Activated CD4-positive, alpha-beta memory T cell treated with anti-CD3 and anti-CD28 coated beads, Interleukin-2, amount 10 ng/mL, durations not matched to agents 7 days and 5 days (primary cell): ENCODE results near the gene RTEL1. TPM values are rescaled to one million over a fixed set of nuclear protein-coding genes. Genes with fewer than 3 reads are reported as not detected.
A peak's percentile ranks its signal among the peaks of the same experiment; 100 is the strongest.
"Not testable (repeated sequence)": the region's sequence is repeated elsewhere in the genome, so short reads cannot be mapped to it uniquely, and the experiment has no call there.

Experiments
- CTCF ChIA-PET: fragments of 350-600 bp; sonication (Branson Sonifier 250); formaldehyde crosslinking; loops from one replicate; lab custom pipeline; 2021; ENCODE audit warnings: antibody characterized with exemption, inconsistent platforms; lab: Charles Lee
- POLR2A ChIA-PET: fragments of 350-600 bp; sonication (Branson Sonifier 250); formaldehyde crosslinking; loops from one replicate; lab custom pipeline; 2021; ENCODE audit warnings: antibody characterized with exemption; lab: Charles Lee
- DNase-seq: peaks from one replicate; pipeline ENCODE4 v3.0.0-alpha.2; 2020
- H3K27ac Mint-ChIP-seq: one replicate; pipeline ENCODE4 v1.8.0; 2021; ENCODE audit warnings: mild to moderate bottlenecking, mixed read lengths
- H3K27me3 Mint-ChIP-seq: one replicate; pipeline ENCODE4 v1.8.0; 2021; ENCODE audit warnings: mixed read lengths
- H3K36me3 Mint-ChIP-seq: one replicate; pipeline ENCODE4 v1.8.0; 2021; ENCODE audit warnings: low read depth, mixed read lengths
- H3K4me1 Mint-ChIP-seq: one replicate; pipeline ENCODE4 v1.8.0; 2021; ENCODE audit warnings: mixed read lengths
- H3K4me3 Mint-ChIP-seq: one replicate; pipeline ENCODE4 v1.8.0; 2021; ENCODE audit warnings: mild to moderate bottlenecking, mixed read lengths
- H3K9me3 Mint-ChIP-seq: one replicate; pipeline ENCODE4 v1.8.0; 2021; ENCODE audit warnings: mixed read lengths
- total RNA-seq, 2 experiments: library from RNA; stranded (reverse); gene quantifications; one replicate each; pipeline ENCODE4 v1.2.3, GENCODE V29; 2021

Gene RTEL1
- total RNA-seq, 2 experiments from 2014 or later, result 29.2 to 30.0 TPM

GRCh38 chr20:63643946-63644345, 14.2 kb upstream of the RTEL1 start:
- DNase-seq, result no peak
- no peak overlapping the region for H3K27ac Mint-ChIP-seq
- H3K36me3 Mint-ChIP-seq, result peaks cover 7% of the 10 kb centered on the region
- ChIA-PET CTCF (interaction anchor here (2.9 kb wide), 1 partner anchor 13 kb away, joined by 22 read pairs; the partner anchor contains the start of gene RTEL1), POLR2A (interaction anchor here (0.9 to 3.6 kb wide), 2 partner anchors 9 to 14 kb away, joined by 3 to 18 read pairs; partner anchors contain the start of gene RTEL1)
- no peaks in the 10 kb centered on the region for H3K9me3 Mint-ChIP-seq
- H3K4me1 Mint-ChIP-seq, result peaks cover 16% of the 10 kb centered on the region
- H3K4me3 Mint-ChIP-seq, result peak overlapping the region; percentile 24
- peaks cover 3% of the 10 kb centered on the region for H3K27me3 Mint-ChIP-seq

- CTCF ChIA-PET, result no interaction called here
- peaks cover 3% of the 10 kb centered on the region for H3K27me3 Mint-ChIP-seq
- peaks cover 7% of the 10 kb centered on the region for H3K4me1 Mint-ChIP-seq
- POLR2A ChIA-PET, result interaction anchor here (1.1 to 1.7 kb wide), 2 partner anchors 13 to 18 kb away, joined by 5 to 7 read pairs; partner anchors contain the start of genes GMEB2 and RTEL1
- H3K27ac Mint-ChIP-seq, result no peak overlapping the region
- no peak overlapping the region for H3K4me3 Mint-ChIP-seq
- H3K9me3 Mint-ChIP-seq, result no peaks in the 10 kb centered on the region
- DNase-seq, result no peak
- H3K36me3 Mint-ChIP-seq, result no peaks in the 10 kb centered on the region
Measured at GRCh38 chr20:63645218-63645617, 12.9 kb upstream of the RTEL1 start.

- no peak for DNase-seq
- peaks cover 10% of the 10 kb centered on the region for H3K4me1 Mint-ChIP-seq
- no peak overlapping the region for H3K4me3 Mint-ChIP-seq
- ChIA-PET CTCF (no interaction called here), POLR2A (interaction anchor here (1.2 kb wide), 1 partner anchor 10 kb away, joined by 3 read pairs; the partner anchor contains the start of gene RTEL1)
- no peaks in the 10 kb centered on the region for H3K9me3 Mint-ChIP-seq
- no peaks in the 10 kb centered on the region for H3K36me3 Mint-ChIP-seq
- peaks cover 12% of the 10 kb centered on the region for H3K27me3 Mint-ChIP-seq
- H3K27ac Mint-ChIP-seq, result no peak overlapping the region
Measured at GRCh38 chr20:63648190-63648589, 9.9 kb upstream of the RTEL1 start.

DNA sequence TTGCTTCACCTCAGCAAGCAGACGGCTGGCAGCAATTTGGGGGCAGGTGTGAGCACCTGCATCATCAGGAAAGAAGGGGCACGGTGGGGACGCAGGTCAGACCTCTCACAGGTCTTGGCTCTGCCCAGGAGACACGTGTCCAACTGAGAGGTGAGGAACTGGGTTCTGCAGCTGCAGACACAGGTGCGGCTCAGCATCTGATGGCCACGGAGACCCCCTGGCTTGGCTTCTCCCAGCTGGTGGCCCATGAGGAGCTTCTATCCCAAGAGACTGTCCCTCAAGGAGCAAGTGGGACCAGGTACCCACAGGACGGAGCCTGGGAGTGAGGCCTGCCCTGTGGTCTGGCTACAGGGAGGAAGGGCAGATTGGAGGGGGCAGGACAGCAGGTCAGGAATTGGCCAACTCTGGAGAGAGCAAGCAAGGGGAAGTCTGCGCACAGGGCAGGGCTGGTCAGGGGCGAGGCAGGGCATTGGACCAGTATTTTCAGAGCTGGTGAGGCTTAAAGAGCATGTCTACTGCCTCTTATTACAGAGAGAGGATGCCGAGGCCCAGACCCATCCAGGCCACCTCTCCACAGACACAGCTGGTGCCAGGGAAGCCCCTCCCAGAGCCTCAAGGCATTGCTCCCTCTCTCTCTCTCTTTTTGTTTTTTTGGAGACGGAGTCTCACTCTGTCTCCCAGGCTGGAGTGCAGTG, 9.1 kb upstream of the RTEL1 start:
- Mint-ChIP-seq H3K4me1 (peaks cover 9% of the 10 kb centered on the region), H3K36me3 (no peaks in the 10 kb centered on the region), H3K27me3 (peaks cover 13% of the 10 kb centered on the region), H3K4me3 (no peak overlapping the region), H3K9me3 (no peaks in the 10 kb centered on the region), H3K27ac (no peak overlapping the region)
- DNase-seq, result no peak
- ChIA-PET POLR2A (interaction anchor here (0.7 to 1.2 kb wide), 2 partner anchors 9 kb away, joined by 3 read pairs; partner anchors contain the start of gene RTEL1), CTCF (no interaction called here)

DNA sequence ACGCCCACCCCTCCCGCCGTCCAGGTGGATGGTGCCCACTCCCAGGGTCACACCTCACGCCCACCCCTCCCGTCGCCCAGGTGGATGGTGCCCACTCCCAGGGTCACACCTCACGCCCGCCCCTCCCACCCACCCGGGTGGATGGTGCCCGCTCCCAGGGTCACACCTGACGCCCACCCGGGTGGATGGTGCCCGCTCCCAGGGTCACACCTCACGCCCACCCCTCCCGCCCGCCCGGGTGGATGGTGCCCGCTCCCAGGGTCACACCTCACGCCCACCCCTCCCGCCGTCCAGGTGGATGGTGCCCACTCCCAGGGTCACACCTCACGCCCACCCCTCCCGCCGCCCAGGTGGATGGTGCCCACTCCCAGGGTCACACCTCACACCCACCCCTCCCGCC, 7.6 kb upstream of the RTEL1 start:
- H3K4me3 Mint-ChIP-seq, H3K27ac Mint-ChIP-seq, CTCF ChIA-PET, H3K9me3 Mint-ChIP-seq, H3K36me3 Mint-ChIP-seq, DNase-seq: not testable (repeated sequence)
- peaks cover 12% of the 10 kb centered on the region for H3K27me3 Mint-ChIP-seq
- peaks cover 16% of the 10 kb centered on the region for H3K4me1 Mint-ChIP-seq
- POLR2A ChIA-PET, result interaction anchor here (1.7 kb wide), 1 partner anchor 23 kb away, joined by 5 read pairs; the partner anchor contains the start of gene GMEB2

GRCh38 chr20:63651942-63652191, 6.2 kb upstream of the RTEL1 start:
- Mint-ChIP-seq H3K4me3 (peak overlapping the region; percentile 58), H3K4me1 (peaks cover 16% of the 10 kb centered on the region), H3K27me3 (peaks cover 12% of the 10 kb centered on the region), H3K9me3 (no peaks in the 10 kb centered on the region), H3K36me3 (no peaks in the 10 kb centered on the region), H3K27ac (no peak overlapping the region)
- POLR2A ChIA-PET, result interaction anchor here (1.7 to 2.1 kb wide), 2 partner anchors 10 to 24 kb away, joined by 5 to 11 read pairs; partner anchors contain the start of gene GMEB2
- CTCF ChIA-PET, result interaction anchor here (1.1 kb wide), 1 partner anchor 10 kb away, joined by 5 read pairs; no protein-coding TSS in a partner anchor
- DNase-seq, result no peak

DNA sequence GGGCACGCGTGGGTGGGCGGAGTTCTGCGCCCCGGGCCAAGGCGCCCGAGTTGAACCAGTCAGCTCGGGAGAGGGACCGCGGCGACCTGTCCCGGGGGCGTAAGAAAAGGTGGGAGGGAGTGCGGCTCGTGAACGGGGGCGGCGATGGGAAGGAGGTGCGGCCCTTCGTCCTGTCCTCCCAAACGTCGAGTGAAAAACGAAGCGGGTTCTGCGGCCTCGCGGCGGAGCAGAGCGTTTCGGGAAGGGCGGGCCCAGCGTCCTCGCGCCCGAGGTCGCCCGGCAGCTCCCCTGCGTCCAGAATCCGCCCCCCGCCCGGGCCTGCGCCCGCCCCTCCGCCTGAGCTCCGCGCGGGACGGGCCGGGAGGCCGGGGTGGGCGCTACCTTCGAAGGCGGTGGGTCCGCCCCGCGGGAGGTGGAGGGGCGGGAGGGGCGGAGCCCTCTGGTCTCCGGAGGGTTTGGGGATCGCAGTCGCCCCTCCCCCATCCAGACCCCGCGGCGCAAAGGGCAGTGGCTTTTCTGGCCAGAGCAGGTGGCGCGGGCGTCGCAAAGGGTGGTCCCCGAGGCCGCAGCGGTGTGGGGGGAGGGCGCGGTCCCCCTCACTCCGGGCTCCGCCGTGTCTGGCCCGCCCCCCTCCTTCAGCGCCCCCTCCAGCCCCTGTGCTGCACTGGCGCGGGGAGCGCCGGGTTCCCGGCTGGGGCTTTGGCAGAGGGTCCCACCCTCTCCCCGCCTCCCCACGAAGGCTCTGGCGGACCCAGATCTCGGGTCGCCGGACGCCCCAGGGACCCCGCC, 5.7 kb upstream of the RTEL1 start:
- ChIA-PET POLR2A (interaction anchor here (1.0 to 2.1 kb wide), 6 partner anchors 10 to 115 kb away, joined by 3 to 11 read pairs (median 6); partner anchors contain the start of genes GMEB2 and PTK6), CTCF (interaction anchor here (1.1 kb wide), 1 partner anchor 11 kb away, joined by 5 read pairs; no protein-coding TSS in a partner anchor)
- H3K4me1 Mint-ChIP-seq, result peaks cover 18% of the 10 kb centered on the region
- no peaks in the 10 kb centered on the region for H3K9me3 Mint-ChIP-seq
- H3K36me3 Mint-ChIP-seq, result no peaks in the 10 kb centered on the region
- peaks cover 12% of the 10 kb centered on the region for H3K27me3 Mint-ChIP-seq
- peak overlapping the region; percentile 4 for H3K4me3 Mint-ChIP-seq
- no peak for DNase-seq
- no peak overlapping the region for H3K27ac Mint-ChIP-seq

DNA sequence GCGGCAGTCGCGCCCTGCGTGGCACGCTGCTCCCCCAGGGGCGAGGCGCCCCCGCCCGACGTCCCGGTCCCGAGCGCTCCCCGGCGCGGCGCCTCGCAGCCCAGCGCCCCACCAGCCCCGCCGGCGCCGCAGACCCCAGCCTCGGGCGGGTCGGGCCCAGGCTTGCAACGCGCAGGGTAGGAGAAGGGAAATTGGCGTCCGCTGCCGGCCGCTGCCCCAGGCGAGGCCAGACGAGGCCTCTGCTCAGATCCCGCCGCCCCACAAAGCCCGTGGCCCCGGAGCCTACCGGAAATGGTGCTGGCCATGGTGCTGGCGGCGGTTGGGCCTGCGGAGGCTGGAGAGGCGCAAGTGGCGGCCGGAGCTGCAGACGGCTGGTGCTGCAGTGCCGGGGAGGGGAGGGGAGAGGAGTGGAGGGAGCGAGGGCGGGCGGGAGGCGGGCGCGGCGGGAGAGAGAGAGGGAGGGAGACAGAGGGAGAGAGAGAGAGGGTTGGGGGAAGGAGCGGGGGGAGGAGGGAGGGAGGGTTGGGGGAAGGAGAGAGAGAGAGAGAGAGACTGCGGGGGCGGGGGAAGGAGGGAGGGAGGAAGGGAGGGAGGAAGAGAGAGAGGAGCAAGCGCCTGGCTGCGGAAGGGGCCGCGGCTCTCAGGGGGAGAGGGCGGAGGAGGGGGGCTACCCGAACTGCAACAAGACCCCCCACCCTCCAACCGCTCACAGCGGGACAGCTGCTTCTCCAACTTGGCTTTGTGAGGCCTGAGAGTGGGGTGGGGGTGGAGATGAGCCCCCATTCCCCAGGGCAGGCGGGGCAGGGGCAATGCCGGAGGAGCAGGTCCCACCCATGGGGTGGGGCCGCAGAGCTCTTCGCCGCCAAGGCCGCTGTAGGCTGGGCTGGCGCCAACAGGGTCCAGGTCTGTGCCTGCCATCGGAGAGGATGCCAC, 4.8 kb upstream of the RTEL1 start, which contains the start of gene STMN3:
Gene STMN3 (minus strand): TSS at position 384 of the 933 bp plus-strand sequence. CDS start 79 bp downstream, at position 305.
- Mint-ChIP-seq H3K9me3 (no peaks in the 10 kb centered on the region), H3K4me3 (peak within 1 kb of the TSS; percentile 63), H3K27me3 (peaks cover 12% of the 10 kb centered on the region), H3K27ac (no peak within 1 kb of the TSS), H3K4me1 (peaks cover 24% of the 10 kb centered on the region), H3K36me3 (peaks cover 2% of the 10 kb centered on the region)
- CTCF ChIA-PET, result interaction anchor here (1.3 kb wide), 1 partner anchor 12 kb away, joined by 4 read pairs; no protein-coding TSS in a partner anchor
- DNase-seq, result peak; percentile 79
- POLR2A ChIA-PET, result interaction anchor here (0.9 to 2.1 kb wide), 6 partner anchors 11 to 132 kb away, joined by 3 to 11 read pairs (median 5); partner anchors contain the start of genes GMEB2 and PTK6

GRCh38 chr20:63653974-63654668, 4.0 kb upstream of the RTEL1 start:
- Mint-ChIP-seq H3K36me3 (peaks cover 7% of the 10 kb centered on the region), H3K27ac (no peak overlapping the region), H3K4me3 (peak overlapping the region; percentile 63), H3K4me1 (peaks cover 32% of the 10 kb centered on the region), H3K9me3 (no peaks in the 10 kb centered on the region), H3K27me3 (peaks cover 12% of the 10 kb centered on the region)
- POLR2A ChIA-PET, result interaction anchor here (0.9 to 1.5 kb wide), 2 partner anchors 18 to 133 kb away, joined by 4 to 7 read pairs; no protein-coding TSS in a partner anchor
- CTCF ChIA-PET, result interaction anchor here (1.3 kb wide), 1 partner anchor 12 kb away, joined by 4 read pairs; no protein-coding TSS in a partner anchor
- DNase-seq, result no peak

DNA sequence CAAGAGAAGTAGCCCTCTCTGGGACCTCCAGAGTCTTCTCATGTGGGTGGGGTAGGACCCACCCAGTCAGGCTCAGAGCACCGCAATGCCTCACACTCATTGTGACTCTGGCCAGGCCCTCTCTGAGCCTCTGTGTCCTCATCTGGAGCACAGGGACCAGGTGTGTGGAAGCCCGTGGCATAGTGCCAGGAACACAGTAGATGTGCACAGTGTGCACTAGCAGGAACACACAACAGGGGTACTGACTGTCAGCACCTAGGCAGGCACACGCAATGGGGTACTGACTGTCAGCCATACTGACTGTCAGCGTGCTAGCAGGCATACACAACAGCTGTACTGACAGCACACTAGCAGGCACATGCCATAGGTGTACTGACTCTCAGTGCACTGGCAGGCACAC, 2.9 kb upstream of the RTEL1 start:
- DNase-seq, result no peak
- Mint-ChIP-seq H3K9me3 (no peaks in the 10 kb centered on the region), H3K4me3 (no peak overlapping the region), H3K27ac (no peak overlapping the region), H3K36me3 (peaks cover 8% of the 10 kb centered on the region), H3K4me1 (peaks cover 42% of the 10 kb centered on the region), H3K27me3 (peaks cover 12% of the 10 kb centered on the region)
- ChIA-PET CTCF (no interaction called here), POLR2A (no interaction called here)

DNA sequence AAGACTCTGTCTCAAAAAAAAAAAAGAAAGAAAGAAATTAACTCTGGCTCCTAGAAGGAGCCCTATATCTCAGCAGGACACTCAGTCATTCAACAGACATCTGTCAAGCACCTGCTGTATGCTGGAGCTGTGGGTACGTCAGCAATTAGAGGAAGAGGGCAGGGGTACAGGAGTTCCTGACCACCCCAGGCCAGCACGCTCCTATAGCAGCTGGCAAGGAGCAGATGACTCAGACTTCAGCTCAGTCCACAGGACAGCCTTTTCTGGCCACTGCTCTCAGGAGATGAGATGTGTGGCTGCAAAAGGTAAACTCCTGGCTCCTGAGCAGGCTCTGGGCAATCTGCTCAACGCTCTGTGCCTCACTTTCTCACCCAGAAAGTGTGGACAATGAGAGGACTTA, 1.7 kb upstream of the RTEL1 start:
- no peak for DNase-seq
- H3K27ac Mint-ChIP-seq, result no peak overlapping the region
- ChIA-PET CTCF (interaction anchor here (2.9 kb wide), 1 partner anchor 14 kb away, joined by 22 read pairs; no protein-coding TSS in a partner anchor), POLR2A (interaction anchor here (0.6 to 0.8 kb wide), 2 partner anchors 17 to 148 kb away, joined by 3 read pairs; no protein-coding TSS in a partner anchor)
- peaks cover 11% of the 10 kb centered on the region for H3K36me3 Mint-ChIP-seq
- peaks cover 42% of the 10 kb centered on the region for H3K4me1 Mint-ChIP-seq
- H3K9me3 Mint-ChIP-seq, result no peaks in the 10 kb centered on the region
- H3K27me3 Mint-ChIP-seq, result peaks cover 6% of the 10 kb centered on the region
- no peak overlapping the region for H3K4me3 Mint-ChIP-seq
